Neuronal stem cell (in vitro differentiated cells): ENCODE data around the gene PRPH2.

ENCODE experiments used
- DNase-seq: peaks from one replicate; pipeline ENCODE4 v3.0.0-alpha.2; 2013; ENCODE audit warnings: low spot score
- H2AFZ ChIP-seq: one replicate; pipeline ENCODE4 v1.6.1; 2013; ENCODE audit warnings: mild to moderate bottlenecking, low read length, inconsistent platforms
- H2AK5ac ChIP-seq: 2 replicates; pipeline ENCODE4 v1.6.1; 2013; ENCODE audit warnings: low read depth, mild to moderate bottlenecking, inconsistent platforms, low read length, moderate library complexity, mixed read lengths
- H2BK120ac ChIP-seq: 2 replicates; pipeline ENCODE4 v1.6.1; 2013; ENCODE audit warnings: low read depth, mild to moderate bottlenecking, inconsistent platforms, low read length, moderate library complexity, mixed read lengths
- H2BK12ac ChIP-seq: one replicate; pipeline ENCODE4 v1.6.1; 2013; ENCODE audit warnings: low read length, inconsistent platforms
- H2BK15ac ChIP-seq: 2 replicates; pipeline ENCODE4 v1.6.1; 2013; ENCODE audit warnings: mild to moderate bottlenecking, low read length, inconsistent platforms, mixed read lengths
- H2BK5ac ChIP-seq: one replicate; pipeline ENCODE4 v1.6.1; 2013; ENCODE audit warnings: inconsistent platforms, mild to moderate bottlenecking, low read length, moderate library complexity
- H3K14ac ChIP-seq: one replicate; pipeline ENCODE4 v1.6.1; 2013; ENCODE audit warnings: low read length, inconsistent platforms
- H3K18ac ChIP-seq: 2 replicates; pipeline ENCODE4 v1.6.1; 2013; ENCODE audit warnings: low read length, inconsistent platforms
- H3K23ac ChIP-seq: 2 replicates; pipeline ENCODE4 v1.6.1; 2013; ENCODE audit warnings: low read depth, mild to moderate bottlenecking, mixed read lengths, low read length, inconsistent platforms; ENCODE audit not compliant: poor library complexity
- H3K27ac ChIP-seq: replicated peaks from 3 replicates; pipeline ENCODE4 v1.5.1; 2013; ENCODE audit warnings: low read length, inconsistent platforms
- H3K27me3 ChIP-seq, 3 experiments: 2 replicates each; pipeline ENCODE4 v1.6.1; 2013; ENCODE audit warnings: low read length in 3 of 3, mild to moderate bottlenecking in 2 of 3, inconsistent platforms in 1 of 3, low read depth in 1 of 3, mixed read lengths in 1 of 3, moderate library complexity in 1 of 3; ENCODE audit not compliant: control insufficient read depth in 3 of 3, insufficient read depth in 3 of 3
- H3K36me3 ChIP-seq, 2 donors: replicated peaks in 1 of 2; 2 replicates each; pipeline ENCODE4 v1.6.1; 2013; ENCODE audit warnings: low read length in 2 of 2; ENCODE audit not compliant: control insufficient read depth in 2 of 2, insufficient read depth in 2 of 2
- H3K4ac ChIP-seq: 2 replicates; pipeline ENCODE4 v1.6.1; 2013; ENCODE audit warnings: inconsistent platforms, mild to moderate bottlenecking, low read length, moderate library complexity
- H3K4me1 ChIP-seq, 2 donors: 1 replicate in 1 of 2; 2 replicates in 1 of 2; pipeline ENCODE4 v1.6.1; 2013; ENCODE audit warnings: low read length in 2 of 2, low read depth in 1 of 2; ENCODE audit not compliant: control insufficient read depth in 2 of 2, insufficient read depth in 1 of 2
- H3K4me2 ChIP-seq: one replicate; pipeline ENCODE4 v1.6.1; 2013; ENCODE audit warnings: mild to moderate bottlenecking, low read length, inconsistent platforms; ENCODE audit not compliant: insufficient read depth, poor library complexity, severe bottlenecking
- H3K4me3 ChIP-seq, 2 donors: 2 replicates each; pipeline ENCODE4 v1.5.1; 2013; ENCODE audit warnings: low read length in 2 of 2, mild to moderate bottlenecking in 2 of 2, inconsistent platforms in 1 of 2, moderate library complexity in 1 of 2
- H3K79me1 ChIP-seq: one replicate; pipeline ENCODE4 v1.6.1; 2013; ENCODE audit warnings: low read depth, mild to moderate bottlenecking, inconsistent platforms, low read length, moderate library complexity
- H3K9ac ChIP-seq: one replicate; pipeline ENCODE4 v1.6.1; 2013; ENCODE audit warnings: mild to moderate bottlenecking, low read depth, low read length, inconsistent platforms; ENCODE audit not compliant: poor library complexity
- H3K9me3 ChIP-seq, 2 donors: replicated peaks in 1 of 2; 2 replicates each; pipeline versions ENCODE3 to v1.6.1; 2013; ENCODE audit warnings: low read length in 2 of 2, mild to moderate bottlenecking in 2 of 2, inconsistent platforms in 1 of 2, low read depth in 1 of 2, mixed read lengths in 1 of 2, moderate library complexity in 1 of 2; ENCODE audit not compliant: control insufficient read depth in 2 of 2, insufficient read depth in 1 of 2
- H4K8ac ChIP-seq: one replicate; pipeline ENCODE4 v1.6.1; 2013; ENCODE audit warnings: low read depth, mild to moderate bottlenecking, inconsistent platforms, low read length, moderate library complexity
- H4K91ac ChIP-seq: one replicate; pipeline ENCODE4 v1.6.1; 2013; ENCODE audit warnings: low read length, low read depth, mild to moderate bottlenecking, inconsistent platforms; ENCODE audit not compliant: poor library complexity
- WGBS, 2 donors: extraction: QIAGEN DNeasy Blood & Tissue Kit; methylation state at CpG; one replicate each; pipeline ENCODE4 v1.1.7; 2013; ENCODE audit warnings: missing lambda C conversion rate in 2 of 2, mixed read lengths in 1 of 2; ENCODE audit not compliant: insufficient read length in 2 of 2, insufficient replicate concordance in 1 of 2; ENCODE audit errors: extremely low coverage in 2 of 2; 5-methylcytosine and 5-hydroxymethylcytosine counted together

The PRPH2 gene

DNA sequence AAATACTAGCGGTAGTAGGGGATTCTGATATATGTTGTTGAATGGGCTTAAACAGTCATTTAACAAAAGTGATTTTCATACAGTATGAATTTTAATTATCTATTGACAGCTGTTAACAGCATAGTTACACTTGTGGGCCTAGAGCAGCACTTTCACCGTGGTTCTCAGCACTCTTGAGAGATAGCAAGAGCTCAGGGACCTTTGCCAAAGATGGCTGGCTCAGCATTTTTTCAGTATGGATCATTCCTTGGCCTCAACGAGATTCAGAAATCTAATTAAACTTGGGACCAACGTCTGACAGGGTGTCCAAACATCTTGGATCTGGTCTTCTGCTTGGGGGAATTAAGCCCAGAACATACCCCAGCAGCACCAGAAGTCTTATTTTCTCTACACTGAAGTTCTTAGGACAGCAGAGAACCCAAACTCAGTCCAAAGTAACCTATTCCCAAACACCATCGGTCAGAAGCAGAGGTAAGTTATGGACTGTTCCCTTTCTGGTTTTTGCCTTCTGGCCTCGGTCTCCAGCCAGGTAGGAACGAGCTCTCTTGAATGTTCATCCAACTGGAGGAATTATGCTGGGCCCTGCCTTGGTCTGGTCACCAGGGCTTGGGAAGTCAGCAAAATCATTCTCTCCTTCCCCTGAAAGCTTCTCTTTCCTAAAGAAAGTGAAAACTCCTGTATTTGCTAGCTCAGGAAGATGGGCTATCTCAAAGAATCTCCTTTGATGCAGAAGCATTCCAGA is 25.7 kb downstream of the PRPH2 start:
- no peak overlapping the region for H2BK15ac ChIP-seq
- no peak overlapping the region for H3K9ac ChIP-seq
- no peak overlapping the region for H2AK5ac ChIP-seq
- WGBS, 2 donors: no CpG with 5 or more reads among the region's 7 CpGs
- no peak overlapping the region for H3K18ac ChIP-seq
- DNase-seq: no peak
- no peak overlapping the region for H3K27ac ChIP-seq
- no peaks in the 10 kb centered on the region for H3K9me3 ChIP-seq
- no peaks in the 10 kb centered on the region for H3K79me1 ChIP-seq
- no peak overlapping the region for H3K4ac ChIP-seq
- no peak overlapping the region for H4K91ac ChIP-seq
- no peak overlapping the region for H3K4me2 ChIP-seq
- no peak overlapping the region for H3K4me3 ChIP-seq
- no peaks in the 10 kb centered on the region for H3K4me1 ChIP-seq
- H3K23ac ChIP-seq: no peak overlapping the region
- no peak overlapping the region for H3K14ac ChIP-seq
- no peak overlapping the region for H2BK12ac ChIP-seq
- H3K27me3 ChIP-seq: no peaks in the 10 kb centered on the region
- H2BK5ac ChIP-seq: no peak overlapping the region
- H2BK120ac ChIP-seq: no peak overlapping the region
- no peak overlapping the region for H4K8ac ChIP-seq
- no peak overlapping the region for H2AFZ ChIP-seq
- peaks cover 4 to 35% of the 10 kb centered on the region in 2 donors for H3K36me3 ChIP-seq

DNA sequence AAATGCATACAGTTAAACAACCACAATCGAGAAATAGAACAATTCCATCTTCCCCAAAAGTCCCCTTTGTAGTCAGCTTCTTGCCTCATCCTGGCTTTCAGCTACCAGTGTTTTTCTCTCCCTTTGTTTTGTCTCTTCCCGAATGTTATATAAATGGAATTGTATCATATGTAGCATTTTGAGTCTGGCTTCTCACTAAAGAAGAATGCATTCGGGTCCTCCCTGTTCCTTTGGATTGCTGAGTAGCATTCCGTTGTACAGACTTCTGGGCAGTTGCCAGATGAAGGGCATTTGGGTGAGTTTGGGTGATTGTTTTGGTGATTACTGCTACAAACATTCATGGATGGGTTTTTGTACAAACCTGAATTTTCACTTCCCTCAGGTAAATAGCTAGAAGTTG is 27.8 kb downstream of the PRPH2 start:
- Histone ChIP-seq H3K9ac (no peak overlapping the region), H2BK5ac (no peak overlapping the region), H3K4me2 (no peak overlapping the region), H3K23ac (no peak overlapping the region), H3K4ac (no peak overlapping the region), H3K79me1 (no peaks in the 10 kb centered on the region), H3K14ac (no peak overlapping the region), H3K4me1 (no peaks in the 10 kb centered on the region), H2AFZ (no peak overlapping the region), H3K4me3 (no peak overlapping the region), H2BK12ac (no peak overlapping the region), H3K18ac (no peak overlapping the region), H3K27ac (no peak overlapping the region), H3K9me3 (no peaks in the 10 kb centered on the region), H2BK120ac (no peak overlapping the region), H3K27me3 (no peaks in the 10 kb centered on the region), H3K36me3 (peaks cover 13 to 56% of the 10 kb centered on the region in 2 donors), H2BK15ac (no peak overlapping the region), H4K91ac (no peak overlapping the region), H2AK5ac (no peak overlapping the region), H4K8ac (no peak overlapping the region)
- DNase-seq: no peak
- WGBS, 2 donors: no CpG with 5 or more reads among the region's 4 CpGs

DNA sequence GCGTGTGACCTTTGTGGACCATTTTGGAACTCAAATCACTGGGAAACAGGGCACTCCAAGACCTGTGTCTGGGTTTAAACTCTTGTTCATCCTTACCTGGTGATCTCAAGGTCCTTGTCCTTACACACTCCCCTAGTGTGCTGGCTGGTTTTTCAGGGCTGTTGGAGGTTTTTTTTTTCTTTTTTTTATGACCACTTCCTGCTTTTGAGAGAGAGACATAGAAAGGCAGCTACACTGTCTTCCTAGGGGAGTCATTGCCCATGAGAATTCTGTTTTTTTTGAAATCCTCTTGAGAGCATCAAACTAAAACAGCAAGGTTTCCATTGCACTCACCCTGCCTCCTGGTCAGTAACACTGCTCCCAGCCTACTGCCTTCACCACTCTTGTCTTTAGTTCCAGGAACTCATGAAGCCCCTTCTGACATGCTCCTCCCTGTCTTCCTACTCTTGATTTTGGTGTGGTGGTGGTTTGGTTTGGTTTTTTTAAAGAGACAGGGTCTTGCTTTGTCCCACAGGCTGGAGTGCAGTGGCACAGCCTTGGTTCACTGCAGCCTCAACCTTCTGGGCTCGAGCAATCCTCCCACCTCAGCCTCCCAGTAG is 28.6 kb downstream of the PRPH2 start:
- Histone ChIP-seq H2BK120ac (no peak overlapping the region), H4K91ac (no peak overlapping the region), H3K9ac (no peak overlapping the region), H2BK5ac (no peak overlapping the region), H3K23ac (no peak overlapping the region), H3K4me3 (no peak overlapping the region), H3K27me3 (no peaks in the 10 kb centered on the region), H2BK12ac (no peak overlapping the region), H3K27ac (no peak overlapping the region), H3K9me3 (no peaks in the 10 kb centered on the region), H3K4me2 (no peak overlapping the region), H2AK5ac (no peak overlapping the region), H3K4ac (no peak overlapping the region), H3K36me3 (peaks cover 17 to 64% of the 10 kb centered on the region in 2 donors), H4K8ac (no peak overlapping the region), H3K18ac (no peak overlapping the region), H2AFZ (no peak overlapping the region), H3K4me1 (no peaks in the 10 kb centered on the region), H3K14ac (no peak overlapping the region), H2BK15ac (no peak overlapping the region), H3K79me1 (no peaks in the 10 kb centered on the region)
- no peak for DNase-seq
- WGBS, 2 donors: no CpG with 5 or more reads among the region's 2 CpGs

- Histone ChIP-seq H3K36me3 (peaks cover 20 to 77% of the 10 kb centered on the region in 2 donors), H2AFZ (no peak overlapping the region), H2BK15ac (no peak overlapping the region), H3K27me3 (no peaks in the 10 kb centered on the region), H2BK5ac (no peak overlapping the region), H3K27ac (no peak overlapping the region), H2AK5ac (no peak overlapping the region), H3K4me3 (no peak overlapping the region), H3K4me2 (no peak overlapping the region), H4K8ac (no peak overlapping the region), H3K9ac (no peak overlapping the region), H3K79me1 (no peaks in the 10 kb centered on the region), H2BK120ac (no peak overlapping the region), H3K4me1 (no peaks in the 10 kb centered on the region), H2BK12ac (no peak overlapping the region), H3K4ac (no peak overlapping the region), H3K23ac (no peak overlapping the region), H3K14ac (no peak overlapping the region), H4K91ac (no peak overlapping the region), H3K18ac (no peak overlapping the region), H3K9me3 (no peaks in the 10 kb centered on the region)
- DNase-seq: no peak
- WGBS, 2 donors: no CpG with 5 or more reads among the region's 4 CpGs
These were observed 30.1 kb downstream of the PRPH2 start for GRCh38 chr6:42692137-42692911.
